ENCODE data around the gene NAA10.

The NAA10 gene

GRCh38 chrX:153925739-153926551 lies 8.9 kb downstream of the NAA10 start, which contains the start of gene ARHGAP4:
Gene ARHGAP4 (minus strand): TSS chrX:153926264. CDS start chrX:153926202, 62 bp downstream.
- POLR2A ChIA-PET: interaction anchor here (0.5 to 4.2 kb wide), 10 partner anchors 8 to 132 kb away, joined by 4 to 67 read pairs (median 6); partner anchors contain the start of genes HCFC1, IDH3G, NAA10 and SSR4
- no peaks in the 10 kb centered on the region for H3K9me3 ChIP-seq (ENCODE audit: control insufficient read depth, insufficient read depth, low read depth, low read length)
- CTCF ChIA-PET: interaction anchor here (1.1 to 14.7 kb wide), 6 partner anchors 8 to 258 kb away, joined by 3 to 267 read pairs (median 46); partner anchors contain the start of gene RENBP

GRCh38 chrX:153925387-153925738 lies 9.5 kb downstream of the NAA10 start:
- Histone ChIP-seq H3K9me3 (ENCODE audit: control insufficient read depth, insufficient read depth, low read depth, low read length) (no peaks in the 10 kb centered on the region), H3K4me3 (ENCODE audit: low read depth, low read length) (no peak overlapping the region), H3K27ac (ENCODE audit: extremely low read depth, low read depth, low read length) (no peak overlapping the region), H3K4me1 (ENCODE audit: control insufficient read depth, insufficient read depth, low read length) (peaks cover 10% of the 10 kb centered on the region), H3K36me3 (ENCODE audit: control insufficient read depth in 2 of 2, insufficient read depth in 1 of 2, low read length in 2 of 2) (peaks cover 0 to 14% of the 10 kb centered on the region in 2 experiments; a peak in 2 of 3 replicates)
- ChIA-PET POLR2A (interaction anchor here (0.5 to 1.7 kb wide), 7 partner anchors 8 to 131 kb away, joined by 4 to 8 read pairs (median 6); partner anchors contain the start of genes IDH3G, NAA10 and SSR4), CTCF (interaction anchor here (0.7 to 9.1 kb wide), 6 partner anchors 9 to 206 kb away, joined by 3 to 168 read pairs (median 14); partner anchors contain the start of gene RENBP)
- TF ChIP-seq, protein P1, sequence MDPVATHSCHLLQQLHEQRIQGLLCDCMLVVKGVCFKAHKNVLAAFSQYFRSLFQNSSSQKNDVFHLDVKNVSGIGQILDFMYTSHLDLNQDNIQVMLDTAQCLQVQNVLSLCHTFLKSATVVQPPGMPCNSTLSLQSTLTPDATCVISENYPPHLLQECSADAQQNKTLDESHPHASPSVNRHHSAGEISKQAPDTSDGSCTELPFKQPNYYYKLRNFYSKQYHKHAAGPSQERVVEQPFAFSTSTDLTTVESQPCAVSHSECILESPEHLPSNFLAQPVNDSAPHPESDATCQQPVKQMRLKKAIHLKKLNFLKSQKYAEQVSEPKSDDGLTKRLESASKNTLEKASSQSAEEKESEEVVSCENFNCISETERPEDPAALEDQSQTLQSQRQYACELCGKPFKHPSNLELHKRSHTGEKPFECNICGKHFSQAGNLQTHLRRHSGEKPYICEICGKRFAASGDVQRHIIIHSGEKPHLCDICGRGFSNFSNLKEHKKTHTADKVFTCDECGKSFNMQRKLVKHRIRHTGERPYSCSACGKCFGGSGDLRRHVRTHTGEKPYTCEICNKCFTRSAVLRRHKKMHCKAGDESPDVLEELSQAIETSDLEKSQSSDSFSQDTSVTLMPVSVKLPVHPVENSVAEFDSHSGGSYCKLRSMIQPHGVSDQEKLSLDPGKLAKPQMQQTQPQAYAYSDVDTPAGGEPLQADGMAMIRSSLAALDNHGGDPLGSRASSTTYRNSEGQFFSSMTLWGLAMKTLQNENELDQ (tag by site-specific recombination; IDR thresholded peaks at IDR 0.05; ENCODE audit: low read depth): no peak
- TF ChIP-seq ZNF10 (tag by site-specific recombination; IDR thresholded peaks at IDR 0.05) (no peak), ZNF157 (tag by site-specific recombination; IDR thresholded peaks at IDR 0.05) (no peak), ZNF658 (tag by site-specific recombination; IDR thresholded peaks at IDR 0.05) (no peak), ZNF580 (tag by site-specific recombination; IDR thresholded peaks at IDR 0.05) (no peak), ZNF626 (tag by site-specific recombination; IDR thresholded peaks at IDR 0.05) (no peak), ELK4 (IDR thresholded peaks at IDR 0.05; ENCODE audit: borderline replicate concordance, low read depth, low read length) (no peak), ZNF791 (tag by site-specific recombination; IDR thresholded peaks at IDR 0.05) (no peak), ZNF571 (tag by site-specific recombination; IDR thresholded peaks at IDR 0.05) (no peak), SETDB1 (IDR thresholded peaks at IDR 0.05; ENCODE audit: insufficient read length, low read length) (no peak), ZNF114 (tag by site-specific recombination; IDR thresholded peaks at IDR 0.05) (no peak)
- TF ChIP-seq, protein P2, sequence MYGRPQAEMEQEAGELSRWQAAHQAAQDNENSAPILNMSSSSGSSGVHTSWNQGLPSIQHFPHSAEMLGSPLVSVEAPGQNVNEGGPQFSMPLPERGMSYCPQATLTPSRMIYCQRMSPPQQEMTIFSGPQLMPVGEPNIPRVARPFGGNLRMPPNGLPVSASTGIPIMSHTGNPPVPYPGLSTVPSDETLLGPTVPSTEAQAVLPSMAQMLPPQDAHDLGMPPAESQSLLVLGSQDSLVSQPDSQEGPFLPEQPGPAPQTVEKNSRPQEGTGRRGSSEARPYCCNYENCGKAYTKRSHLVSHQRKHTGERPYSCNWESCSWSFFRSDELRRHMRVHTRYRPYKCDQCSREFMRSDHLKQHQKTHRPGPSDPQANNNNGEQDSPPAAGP (tag by site-specific recombination; IDR thresholded peaks at IDR 0.05): no peak
- TF ChIP-seq, protein P3, sequence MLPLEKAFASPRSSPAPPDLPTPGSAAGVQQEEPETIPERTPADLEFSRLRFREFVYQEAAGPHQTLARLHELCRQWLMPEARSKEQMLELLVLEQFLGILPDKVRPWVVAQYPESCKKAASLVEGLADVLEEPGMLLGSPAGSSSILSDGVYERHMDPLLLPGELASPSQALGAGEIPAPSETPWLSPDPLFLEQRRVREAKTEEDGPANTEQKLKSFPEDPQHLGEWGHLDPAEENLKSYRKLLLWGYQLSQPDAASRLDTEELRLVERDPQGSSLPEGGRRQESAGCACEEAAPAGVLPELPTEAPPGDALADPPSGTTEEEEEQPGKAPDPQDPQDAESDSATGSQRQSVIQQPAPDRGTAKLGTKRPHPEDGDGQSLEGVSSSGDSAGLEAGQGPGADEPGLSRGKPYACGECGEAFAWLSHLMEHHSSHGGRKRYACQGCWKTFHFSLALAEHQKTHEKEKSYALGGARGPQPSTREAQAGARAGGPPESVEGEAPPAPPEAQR (tag by site-specific recombination; IDR thresholded peaks at IDR 0.05): no peak
- TF ChIP-seq, protein P4, sequence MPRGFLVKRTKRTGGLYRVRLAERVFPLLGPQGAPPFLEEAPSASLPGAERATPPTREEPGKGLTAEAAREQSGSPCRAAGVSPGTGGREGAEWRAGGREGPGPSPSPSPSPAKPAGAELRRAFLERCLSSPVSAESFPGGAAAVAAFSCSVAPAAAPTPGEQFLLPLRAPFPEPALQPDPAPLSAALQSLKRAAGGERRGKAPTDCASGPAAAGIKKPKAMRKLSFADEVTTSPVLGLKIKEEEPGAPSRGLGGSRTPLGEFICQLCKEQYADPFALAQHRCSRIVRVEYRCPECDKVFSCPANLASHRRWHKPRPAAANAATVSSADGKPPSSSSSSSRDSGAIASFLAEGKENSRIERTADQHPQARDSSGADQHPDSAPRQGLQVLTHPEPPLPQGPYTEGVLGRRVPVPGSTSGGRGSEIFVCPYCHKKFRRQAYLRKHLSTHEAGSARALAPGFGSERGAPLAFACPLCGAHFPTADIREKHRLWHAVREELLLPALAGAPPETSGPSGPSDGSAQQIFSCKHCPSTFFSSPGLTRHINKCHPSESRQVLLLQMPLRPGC (tag by site-specific recombination; IDR thresholded peaks at IDR 0.05): no peak
- TF ChIP-seq, protein P5, sequence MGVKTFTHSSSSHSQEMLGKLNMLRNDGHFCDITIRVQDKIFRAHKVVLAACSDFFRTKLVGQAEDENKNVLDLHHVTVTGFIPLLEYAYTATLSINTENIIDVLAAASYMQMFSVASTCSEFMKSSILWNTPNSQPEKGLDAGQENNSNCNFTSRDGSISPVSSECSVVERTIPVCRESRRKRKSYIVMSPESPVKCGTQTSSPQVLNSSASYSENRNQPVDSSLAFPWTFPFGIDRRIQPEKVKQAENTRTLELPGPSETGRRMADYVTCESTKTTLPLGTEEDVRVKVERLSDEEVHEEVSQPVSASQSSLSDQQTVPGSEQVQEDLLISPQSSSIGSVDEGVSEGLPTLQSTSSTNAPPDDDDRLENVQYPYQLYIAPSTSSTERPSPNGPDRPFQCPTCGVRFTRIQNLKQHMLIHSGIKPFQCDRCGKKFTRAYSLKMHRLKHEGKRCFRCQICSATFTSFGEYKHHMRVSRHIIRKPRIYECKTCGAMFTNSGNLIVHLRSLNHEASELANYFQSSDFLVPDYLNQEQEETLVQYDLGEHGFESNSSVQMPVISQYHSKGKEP (tag by site-specific recombination; IDR thresholded peaks at IDR 0.05): no peak

More at GRCh38 chrX:153925739-153926551, 8.9 kb downstream of the NAA10 start, which contains the start of gene ARHGAP4:
- Histone ChIP-seq H3K27ac (ENCODE audit: extremely low read depth, low read depth, low read length) (no peak within 1 kb of the TSS; the same call in 1 of the 2 replicates), H3K4me3 (ENCODE audit: low read depth, low read length) (no peak within 1 kb of the TSS), H3K4me1 (ENCODE audit: control insufficient read depth, insufficient read depth, low read length) (peaks cover 10% of the 10 kb centered on the region), H3K36me3 (ENCODE audit: control insufficient read depth in 2 of 2, insufficient read depth in 1 of 2, low read length in 2 of 2) (peaks cover 0 to 20% of the 10 kb centered on the region in 2 experiments; a peak in 2 of 3 replicates)
- TF ChIP-seq ZNF677 (tag by site-specific recombination; IDR thresholded peaks at IDR 0.05) (no peak), ZNF2 (tag by site-specific recombination; IDR thresholded peaks at IDR 0.05) (no peak)
